Activated CD8-positive, alpha-beta memory T cell treated with anti-CD3 and anti-CD28 coated beads for 1 hour (primary cell): ENCODE results near the gene NSMCE1.
"Not testable (repeated sequence)": the region's sequence is repeated elsewhere in the genome, so short reads cannot be mapped to it uniquely, and the experiment has no call there.

ENCODE experiments used
- DNase-seq, 2 donors: peaks; one replicate each; pipeline ENCODE4 v3.0.0-alpha.2; 2020; ENCODE audit warnings: low read depth in 1 of 2; ENCODE audit errors: extremely low read depth in 1 of 2

NSMCE1 gene

GRCh38 chr16:27220527-27220926 lies 48.0 kb downstream of the NSMCE1 start:
- DNase-seq = no peak

GRCh38 chr16:27220120-27220519 lies 48.5 kb downstream of the NSMCE1 start:
- DNase-seq = no peak

GRCh38 chr16:27219161-27219560 lies 49.4 kb downstream of the NSMCE1 start:
- DNase-seq = no peak

- DNase-seq = no peak
Measured at GRCh38 chr16:27218756-27219155, 49.8 kb downstream of the NSMCE1 start.

GRCh38 chr16:27217256-27217655 lies 51.3 kb downstream of the NSMCE1 start:
- no peak for DNase-seq

DNA sequence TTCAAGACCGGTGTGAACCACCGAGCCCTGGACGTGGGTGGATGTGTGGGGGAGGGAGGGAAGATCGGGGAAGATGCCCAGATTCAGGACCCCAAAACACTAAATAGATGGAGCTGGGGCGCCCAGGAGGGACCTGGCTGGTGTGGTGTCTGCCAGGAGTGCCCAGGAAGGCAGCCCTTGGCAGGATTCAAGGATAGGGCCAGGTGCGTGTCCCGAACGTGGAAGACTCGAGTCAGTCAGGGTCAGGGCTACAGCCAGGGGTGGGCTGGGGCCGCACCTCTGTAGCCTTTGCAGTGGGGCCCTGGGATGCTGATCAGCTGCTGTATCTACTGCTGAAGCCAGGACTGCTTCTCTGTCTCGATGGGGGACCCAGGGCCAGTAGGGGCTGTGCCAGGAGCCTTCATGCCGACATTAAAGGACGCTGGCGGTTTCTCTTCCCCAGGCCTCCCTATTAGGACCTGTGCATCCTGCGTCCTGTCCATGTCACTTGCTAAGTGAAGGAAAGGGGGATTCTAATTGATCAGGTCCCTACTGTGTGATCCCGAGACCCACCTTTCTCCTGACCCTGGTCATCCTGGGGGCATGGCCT lies 52.2 kb downstream of the NSMCE1 start:
- no peak for DNase-seq

GRCh38 chr16:27215660-27216059 lies 52.9 kb downstream of the NSMCE1 start:
- DNase-seq = no peak

- DNase-seq = no peak
Measured at GRCh38 chr16:27214084-27214961, 54.2 kb downstream of the NSMCE1 start.

DNA sequence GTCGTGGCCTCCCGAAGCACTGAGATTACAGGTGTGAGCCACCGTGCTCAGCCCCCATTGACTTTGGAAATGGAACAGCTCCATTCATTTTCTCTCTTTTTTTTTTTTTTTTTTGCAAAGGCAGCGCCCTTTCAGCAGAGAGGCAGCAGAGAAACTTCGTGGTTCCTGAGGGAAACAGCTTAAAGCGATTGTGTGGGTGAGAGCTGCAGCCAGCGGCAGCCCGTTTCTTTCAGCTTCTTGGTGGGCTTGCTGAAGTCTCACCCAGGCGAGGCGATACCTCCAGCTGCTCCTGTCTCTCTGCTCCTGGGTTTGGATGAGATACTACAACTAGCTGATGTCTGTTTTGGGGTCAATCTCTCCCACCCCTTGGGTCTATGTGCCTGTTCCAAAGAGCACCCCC lies 57.5 kb downstream of the NSMCE1 start:
- DNase-seq = no peak

GRCh38 chr16:27210174-27210573 lies 58.4 kb downstream of the NSMCE1 start:
- DNase-seq = no peak

GRCh38 chr16:27209591-27209990 lies 59.0 kb downstream of the NSMCE1 start:
- DNase-seq = no peak

- DNase-seq = no peak
Measured at GRCh38 chr16:27208796-27209195, 59.8 kb downstream of the NSMCE1 start.

DNA sequence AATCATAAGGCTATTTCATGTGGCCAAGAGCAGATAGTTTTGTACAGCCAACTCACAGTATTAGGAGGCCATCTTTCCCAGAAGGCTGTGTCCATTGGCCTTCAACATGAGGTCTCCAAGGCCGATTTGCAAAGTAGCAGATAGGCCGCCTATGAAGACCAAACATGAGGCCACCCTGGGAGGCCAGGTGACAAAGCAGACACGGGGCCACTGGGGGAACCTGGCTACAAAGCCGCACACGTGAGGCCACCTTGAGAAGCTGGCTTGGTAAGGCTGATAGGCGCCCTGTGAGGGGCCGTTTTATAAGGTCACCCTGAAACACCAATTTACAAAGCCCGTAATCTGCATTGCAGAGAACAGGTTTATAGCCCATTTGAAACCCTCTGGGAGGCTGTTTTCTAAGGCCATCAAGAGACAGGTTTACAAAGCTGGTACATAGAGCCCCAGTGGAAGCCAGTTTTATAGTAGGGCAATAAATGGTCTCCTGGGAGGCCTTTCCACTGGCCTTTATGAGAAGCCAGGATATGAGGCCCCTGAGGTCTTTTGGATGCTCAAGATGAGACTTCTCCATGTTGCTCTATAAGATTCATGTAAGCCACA lies 60.4 kb downstream of the NSMCE1 start:
- DNase-seq = no peak

GRCh38 chr16:27207121-27207520 lies 61.5 kb downstream of the NSMCE1 start:
- DNase-seq = not testable (repeated sequence)

GRCh38 chr16:27205423-27206065 lies 63.0 kb downstream of the NSMCE1 start:
- no peak for DNase-seq

- no peak for DNase-seq
Measured at GRCh38 chr16:27204312-27204915, 64.2 kb downstream of the NSMCE1 start.

GRCh38 chr16:27203507-27204311 lies 64.9 kb downstream of the NSMCE1 start, which contains the start of gene KDM8:
TSS of gene KDM8 (plus strand) at chr16:27203526. CDS start at chr16:27210124, 6,598 bp downstream.
- peak; percentile 99 to 100 for DNase-seq

- peak; percentile 74 to 81 for DNase-seq
Measured at GRCh38 chr16:27202923-27203506, 65.6 kb downstream of the NSMCE1 start.

- not testable (repeated sequence) for DNase-seq
Measured at GRCh38 chr16:27200914-27201313, 67.7 kb downstream of the NSMCE1 start.

DNA sequence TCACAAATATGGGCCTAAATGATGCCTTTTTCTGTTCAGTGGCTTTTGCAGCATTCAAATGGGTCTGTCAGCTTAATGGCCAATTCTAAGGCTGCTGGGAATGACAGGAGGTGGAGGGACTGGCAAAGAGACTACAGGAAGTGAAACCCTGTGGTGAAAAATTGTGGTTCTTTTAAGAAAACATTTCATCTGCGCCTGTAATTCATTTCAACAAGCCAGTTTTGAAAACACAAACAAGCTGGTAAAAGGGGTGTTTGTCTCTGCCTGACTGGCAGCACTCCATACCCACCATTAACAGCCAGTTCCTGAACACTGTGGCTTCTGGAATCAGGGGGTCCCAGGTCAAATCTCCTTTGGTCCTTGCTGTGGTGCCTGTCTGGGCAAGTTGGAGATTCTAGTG lies 68.8 kb downstream of the NSMCE1 start:
- DNase-seq = no peak
